PC-9 (cell line): Measurements from ENCODE around the gene PRKAR2B. TPM values are rescaled to one million over a fixed set of nuclear protein-coding genes. Genes with fewer than 3 reads are reported as not detected.
"Not testable (repeated sequence)": the region's sequence is repeated elsewhere in the genome, so short reads cannot be mapped to it uniquely, and the experiment has no call there.

Source experiments
- BruUV-seq: library from RNA; stranded (reverse); fragments of 400-500 nt; replicated peaks from 2 replicates; lab custom pipeline; 2021; lab: Mats Ljungman, UMichigan
- CTCF ChIA-PET: fragments of 300-600 bp; sonication (Branson Sonifier 250); formaldehyde crosslinking; loops from one replicate; lab custom pipeline; 2022; ENCODE audit warnings: antibody characterized with exemption; lab: Charles Lee
- POLR2A ChIA-PET: fragments of 300-600 bp; sonication (Branson Sonifier 250); formaldehyde crosslinking; loops from one replicate; lab custom pipeline; 2022; ENCODE audit warnings: antibody characterized with exemption; ENCODE audit not compliant: unreplicated experiment; lab: Charles Lee
- DNase-seq, 2 experiments: peaks; one replicate each; pipeline versions ENCODE4 v3.0.0 to v3.0.0-alpha.2; 2015 to 2022; ENCODE audit warnings: mixed read lengths in 1 of 2
- H2AFZ ChIP-seq: fragments of 200-600 bp; sonication (generic); 2 replicates; pipeline ENCODE4 v1.8.1; 2017; ENCODE audit warnings: antibody characterized with exemption
- H3F3A ChIP-seq: fragments of 200-600 bp; sonication (generic); 2 replicates; pipeline ENCODE4 v1.8.1; 2017; ENCODE audit warnings: antibody characterized with exemption, mild to moderate bottlenecking, low read depth; ENCODE audit not compliant: insufficient read depth
- H3K27ac ChIP-seq: fragments of 200-600 bp; sonication (generic); 2 replicates; pipeline ENCODE4 v1.6.1; 2016; ENCODE audit warnings: mixed run types
- H3K27me3 ChIP-seq: fragments of 200-600 bp; sonication (generic); 2 replicates; pipeline ENCODE4 v1.6.1; 2016; ENCODE audit warnings: low read depth, mixed run types; ENCODE audit not compliant: insufficient read depth
- H3K36me3 ChIP-seq: fragments of 200-600 bp; sonication (generic); 2 replicates; pipeline ENCODE4 v1.6.1; 2016; ENCODE audit warnings: low read depth, mixed run types
- H3K4me1 ChIP-seq: fragments of 200-600 bp; sonication (generic); replicated peaks from 2 replicates; pipeline ENCODE4 v1.6.1; 2016; ENCODE audit warnings: mixed run types; ENCODE audit not compliant: insufficient read depth
- H3K4me2 ChIP-seq: fragments of 200-600 bp; sonication (generic); 2 replicates; pipeline ENCODE4 v1.6.1; 2017; ENCODE audit warnings: mixed run types
- H3K4me3 ChIP-seq: fragments of 200-600 bp; sonication (generic); 2 replicates; pipeline ENCODE4 v1.6.1; 2016; ENCODE audit warnings: mixed run types
- H3K79me2 ChIP-seq: fragments of 200-600 bp; sonication (generic); 2 replicates; pipeline ENCODE4 v1.6.1; 2017; ENCODE audit warnings: low read depth, mixed run types
- H3K9me2 ChIP-seq: fragments of 200-600 bp; sonication (generic); 2 replicates; pipeline ENCODE4 v1.8.1; 2017; ENCODE audit warnings: mild to moderate bottlenecking; ENCODE audit not compliant: insufficient read depth
- H3K9me3 ChIP-seq: fragments of 200-600 bp; sonication (generic); 2 replicates; pipeline ENCODE4 v1.8.1; 2016; ENCODE audit warnings: low read depth; ENCODE audit not compliant: insufficient read depth
- H4K20me1 ChIP-seq: fragments of 200-600 bp; sonication (generic); 2 replicates; pipeline ENCODE4 v1.8.1; 2017; ENCODE audit not compliant: insufficient read depth
- EZH2 ChIP-seq: fragments of 200-600 bp; sonication (generic); IDR thresholded peaks from 2 replicates; pipeline ENCODE4 v1.8.0; 2017; ENCODE audit warnings: antibody characterized with exemption, low read depth
- intact Hi-C: fragments of 100-400 bp; cut with micrococcal nuclease; formaldehyde crosslinking; loops from one replicate; pipeline ENCODE4 v1.10.0; 2022; ENCODE audit not compliant: unreplicated experiment
- total RNA-seq: library from RNA; stranded (reverse); gene quantifications from 2 replicates; pipeline ENCODE4 v1.2.3, GENCODE V29; 2021
- TF ChIP-seq, protein P1 (sequence below): fragments of 200-600 bp; sonication (generic); conservative IDR thresholded peaks from 2 replicates; pipeline ENCODE4 v1.6.1; 2017; ENCODE audit warnings: mixed run types, antibody characterized with exemption, mild to moderate bottlenecking, moderate library complexity

Gene PRKAR2B
- total RNA-seq, 1 experiment from 2014 or later = 2.9 TPM

- no peaks in the 10 kb centered on the region for H3K9me2 ChIP-seq
- DNase-seq = no peak
- no peaks in the 10 kb centered on the region for H3K4me1 ChIP-seq
- TF ChIP-seq, protein P1, sequence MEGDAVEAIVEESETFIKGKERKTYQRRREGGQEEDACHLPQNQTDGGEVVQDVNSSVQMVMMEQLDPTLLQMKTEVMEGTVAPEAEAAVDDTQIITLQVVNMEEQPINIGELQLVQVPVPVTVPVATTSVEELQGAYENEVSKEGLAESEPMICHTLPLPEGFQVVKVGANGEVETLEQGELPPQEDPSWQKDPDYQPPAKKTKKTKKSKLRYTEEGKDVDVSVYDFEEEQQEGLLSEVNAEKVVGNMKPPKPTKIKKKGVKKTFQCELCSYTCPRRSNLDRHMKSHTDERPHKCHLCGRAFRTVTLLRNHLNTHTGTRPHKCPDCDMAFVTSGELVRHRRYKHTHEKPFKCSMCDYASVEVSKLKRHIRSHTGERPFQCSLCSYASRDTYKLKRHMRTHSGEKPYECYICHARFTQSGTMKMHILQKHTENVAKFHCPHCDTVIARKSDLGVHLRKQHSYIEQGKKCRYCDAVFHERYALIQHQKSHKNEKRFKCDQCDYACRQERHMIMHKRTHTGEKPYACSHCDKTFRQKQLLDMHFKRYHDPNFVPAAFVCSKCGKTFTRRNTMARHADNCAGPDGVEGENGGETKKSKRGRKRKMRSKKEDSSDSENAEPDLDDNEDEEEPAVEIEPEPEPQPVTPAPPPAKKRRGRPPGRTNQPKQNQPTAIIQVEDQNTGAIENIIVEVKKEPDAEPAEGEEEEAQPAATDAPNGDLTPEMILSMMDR = no peak
- no peak for TF ChIP-seq EZH2
- ChIA-PET POLR2A (no interaction called here), CTCF (interaction anchor here (0.5 kb wide), 1 partner anchor 187 kb away, joined by 4 read pairs; no protein-coding TSS in a partner anchor)
- H3K27me3 ChIP-seq = no peaks in the 10 kb centered on the region
- H3K9me3 ChIP-seq = no peaks in the 10 kb centered on the region
- H3K36me3 ChIP-seq = no peaks in the 10 kb centered on the region
- no peak overlapping the region for H3K4me2 ChIP-seq
- H3K79me2 ChIP-seq = no peaks in the 10 kb centered on the region
- no peaks in the 10 kb centered on the region for H3F3A ChIP-seq
- H3K4me3 ChIP-seq = no peak overlapping the region
- intact Hi-C loops = no loop called here
- H2AFZ ChIP-seq = no peak overlapping the region
- no TSS peak for BruUV-seq
- no peak overlapping the region for H3K27ac ChIP-seq
- no peaks in the 10 kb centered on the region for H4K20me1 ChIP-seq
Observed at GRCh38 chr7:107133396-107133795, 88.9 kb downstream of the PRKAR2B start.

DNA sequence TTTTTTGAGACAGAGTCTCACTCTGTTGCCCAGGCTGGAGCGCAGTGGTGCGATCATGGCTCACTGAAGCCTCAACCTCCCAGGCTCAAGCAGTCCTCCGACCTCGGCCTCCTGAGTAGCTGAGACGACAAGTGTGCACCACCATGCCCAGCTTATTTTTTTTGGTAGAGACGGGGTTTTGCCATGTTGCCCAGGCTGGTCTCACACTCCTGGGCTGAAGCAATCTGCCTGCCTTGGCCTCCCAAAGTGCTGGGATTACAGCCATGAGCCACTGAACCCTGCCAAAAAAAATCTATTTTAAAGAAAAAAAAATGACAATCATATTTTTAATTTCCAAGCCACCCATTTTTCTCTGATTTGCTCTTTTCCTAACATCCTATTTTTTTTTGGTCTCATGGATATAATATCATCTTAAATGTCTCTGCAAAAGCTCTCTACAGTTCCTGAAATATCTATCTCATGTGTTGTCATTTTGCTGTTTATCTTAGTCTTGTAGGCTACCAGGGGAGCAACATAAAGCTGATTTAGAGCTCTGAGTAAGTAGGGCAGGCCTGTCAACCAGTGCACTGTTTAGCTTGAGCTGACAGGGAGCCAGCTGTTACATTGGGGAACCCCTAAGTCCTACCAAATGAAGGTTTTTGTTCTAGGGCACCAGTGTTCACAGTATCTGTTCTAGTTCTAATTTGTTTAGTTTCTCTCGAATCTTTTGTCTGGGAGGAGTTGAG lies 94.4 kb downstream of the PRKAR2B start:
- intact Hi-C loops = no loop called here
- CTCF ChIA-PET = no interaction called here
- no peaks in the 10 kb centered on the region for H3K27me3 ChIP-seq

DNA sequence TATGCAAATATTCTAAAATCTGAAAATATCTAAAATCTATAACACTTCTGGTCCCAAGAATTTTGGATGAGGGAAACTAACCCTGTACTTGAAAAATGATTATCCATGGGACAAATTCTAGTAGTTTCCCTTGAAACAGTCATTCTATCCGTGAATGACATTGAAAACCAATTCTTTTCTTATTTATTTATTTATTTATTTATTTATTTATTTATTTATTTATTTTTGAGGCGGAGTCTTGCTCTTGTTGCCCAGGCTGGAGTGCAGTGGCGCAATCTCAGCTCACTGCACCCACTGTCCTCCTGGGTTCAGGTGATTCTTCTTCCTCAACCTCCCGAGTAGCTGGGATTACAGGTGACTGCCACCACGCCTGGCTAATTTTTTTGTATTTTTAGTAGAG lies 99.4 kb downstream of the PRKAR2B start:
- H3K9me2 ChIP-seq, H3K79me2 ChIP-seq, H2AFZ ChIP-seq, H3K27me3 ChIP-seq, H3K27ac ChIP-seq, H3F3A ChIP-seq, CTCF ChIA-PET, H4K20me1 ChIP-seq, BruUV-seq, H3K36me3 ChIP-seq, POLR2A ChIA-PET, H3K4me3 ChIP-seq, intact Hi-C loops, H3K4me2 ChIP-seq, DNase-seq, H3K9me3 ChIP-seq, H3K4me1 ChIP-seq: not testable (repeated sequence)

More for the DNA sequence above, 94.4 kb downstream of the PRKAR2B start:
- POLR2A ChIA-PET = no interaction called here
- no peaks in the 10 kb centered on the region for H3F3A ChIP-seq
- no peak overlapping the region for H3K27ac ChIP-seq
- H4K20me1 ChIP-seq = no peaks in the 10 kb centered on the region
- H3K36me3 ChIP-seq = no peaks in the 10 kb centered on the region
- no peak overlapping the region for H3K4me3 ChIP-seq
- no peaks in the 10 kb centered on the region for H3K4me1 ChIP-seq
- DNase-seq = no peak
- no peak overlapping the region for H3K4me2 ChIP-seq
- H3K79me2 ChIP-seq = no peaks in the 10 kb centered on the region
- H3K9me2 ChIP-seq = no peaks in the 10 kb centered on the region
- TF ChIP-seq, protein P1 = no peak
- no peak for TF ChIP-seq EZH2
- no TSS peak for BruUV-seq
- H3K9me3 ChIP-seq = no peaks in the 10 kb centered on the region
- H2AFZ ChIP-seq = no peak overlapping the region
